Memory B cell (primary cell): ENCODE data around the gene GNG4.
A peak's percentile ranks its signal among the peaks of the same experiment; 100 is the strongest.

Experiments
- ATAC-seq: fragments of 150-1000 bp; cut with Tn5 transposase; 2 replicates; pipeline ENCODE4 v1.10.0; 2021; ENCODE audit warnings: low read depth, mild to moderate bottlenecking, moderate library complexity
- DNase-seq, 2 donors: peaks; one replicate each; pipeline ENCODE4 v3.0.0; 2022; ENCODE audit warnings: low spot score in 2 of 2
- H3K27ac Mint-ChIP-seq: one replicate; pipeline ENCODE4 v1.8.0; 2022; ENCODE audit warnings: mild to moderate bottlenecking, moderate library complexity, mixed read lengths
- H3K27me3 Mint-ChIP-seq: one replicate; pipeline ENCODE4 v1.8.0; 2022; ENCODE audit warnings: mixed read lengths
- H3K36me3 Mint-ChIP-seq: one replicate; pipeline ENCODE4 v1.8.0; 2022; ENCODE audit warnings: mild to moderate bottlenecking, mixed read lengths
- H3K4me1 Mint-ChIP-seq: one replicate; pipeline ENCODE4 v1.8.0; 2022; ENCODE audit warnings: mixed read lengths
- H3K4me3 Mint-ChIP-seq: one replicate; pipeline ENCODE4 v1.8.0; 2022; ENCODE audit warnings: mild to moderate bottlenecking, moderate library complexity, mixed read lengths
- H3K9me3 Mint-ChIP-seq: one replicate; pipeline ENCODE4 v1.8.0; 2022; ENCODE audit warnings: mixed read lengths

Gene GNG4

GRCh38 chr1:235649368-235650163 lies at the start of gene GNG4:
TSS of gene GNG4 (minus strand) at chr1:235649784. CDS start at chr1:235583838, 65,946 bp downstream.
- peak; percentile 14 to 39 for DNase-seq
- Mint-ChIP-seq H3K27me3 (peaks cover 24% of the 10 kb centered on the region), H3K4me1 (peaks cover 7% of the 10 kb centered on the region), H3K27ac (no peak within 1 kb of the TSS), H3K4me3 (peak within 1 kb of the TSS; percentile 78), H3K9me3 (peaks cover 4% of the 10 kb centered on the region), H3K36me3 (no peaks in the 10 kb centered on the region)
- peak; percentile 52 for ATAC-seq

- no peak overlapping the region for H3K4me3 Mint-ChIP-seq
- DNase-seq (no peak), ATAC-seq (no peak)
- no peaks in the 10 kb centered on the region for H3K9me3 Mint-ChIP-seq
- no peaks in the 10 kb centered on the region for H3K27me3 Mint-ChIP-seq
- no peaks in the 10 kb centered on the region for H3K4me1 Mint-ChIP-seq
- peaks cover 59% of the 10 kb centered on the region for H3K36me3 Mint-ChIP-seq
- H3K27ac Mint-ChIP-seq: no peak overlapping the region
Measured at GRCh38 chr1:235697508-235697907, 47.9 kb upstream of the GNG4 start.

- Mint-ChIP-seq H3K4me3 (no peak overlapping the region), H3K36me3 (peaks cover 39% of the 10 kb centered on the region), H3K9me3 (no peaks in the 10 kb centered on the region), H3K27ac (no peak overlapping the region), H3K4me1 (no peaks in the 10 kb centered on the region), H3K27me3 (no peaks in the 10 kb centered on the region)
- ATAC-seq (no peak), DNase-seq (no peak)
Measured at GRCh38 chr1:235689356-235689755, 39.8 kb upstream of the GNG4 start.

GRCh38 chr1:235688096-235688495 lies 38.5 kb upstream of the GNG4 start:
- ATAC-seq (no peak), DNase-seq (no peak)
- no peaks in the 10 kb centered on the region for H3K27me3 Mint-ChIP-seq
- H3K9me3 Mint-ChIP-seq: no peaks in the 10 kb centered on the region
- no peak overlapping the region for H3K4me3 Mint-ChIP-seq
- H3K4me1 Mint-ChIP-seq: no peaks in the 10 kb centered on the region
- peaks cover 40% of the 10 kb centered on the region for H3K36me3 Mint-ChIP-seq
- no peak overlapping the region for H3K27ac Mint-ChIP-seq

- H3K27ac Mint-ChIP-seq: no peak overlapping the region
- DNase-seq (no peak), ATAC-seq (no peak)
- H3K4me1 Mint-ChIP-seq: no peaks in the 10 kb centered on the region
- peaks cover 46% of the 10 kb centered on the region for H3K36me3 Mint-ChIP-seq
- no peak overlapping the region for H3K4me3 Mint-ChIP-seq
- H3K27me3 Mint-ChIP-seq: no peaks in the 10 kb centered on the region
- H3K9me3 Mint-ChIP-seq: no peaks in the 10 kb centered on the region
Measured at GRCh38 chr1:235683653-235684052, 34.1 kb upstream of the GNG4 start.

GRCh38 chr1:235682216-235682615 lies 32.6 kb upstream of the GNG4 start:
- H3K27me3 Mint-ChIP-seq: no peaks in the 10 kb centered on the region
- no peak overlapping the region for H3K27ac Mint-ChIP-seq
- H3K4me1 Mint-ChIP-seq: no peaks in the 10 kb centered on the region
- peaks cover 42% of the 10 kb centered on the region for H3K36me3 Mint-ChIP-seq
- DNase-seq: no peak
- no peak overlapping the region for H3K4me3 Mint-ChIP-seq
- ATAC-seq: no peak
- no peaks in the 10 kb centered on the region for H3K9me3 Mint-ChIP-seq

GRCh38 chr1:235679644-235680043 lies 30.1 kb upstream of the GNG4 start:
- Mint-ChIP-seq H3K36me3 (peaks cover 52% of the 10 kb centered on the region), H3K27ac (no peak overlapping the region)

GRCh38 chr1:235679005-235679404 lies 29.4 kb upstream of the GNG4 start:
- Mint-ChIP-seq H3K27ac (no peak overlapping the region), H3K4me1 (no peaks in the 10 kb centered on the region), H3K27me3 (no peaks in the 10 kb centered on the region), H3K36me3 (peaks cover 55% of the 10 kb centered on the region), H3K4me3 (no peak overlapping the region), H3K9me3 (peaks cover 5% of the 10 kb centered on the region)
- DNase-seq (no peak), ATAC-seq (no peak)

More at GRCh38 chr1:235679644-235680043, 30.1 kb upstream of the GNG4 start:
- H3K4me1 Mint-ChIP-seq: no peaks in the 10 kb centered on the region
- no peak for ATAC-seq
- H3K4me3 Mint-ChIP-seq: no peak overlapping the region
- peaks cover 5% of the 10 kb centered on the region for H3K9me3 Mint-ChIP-seq
- no peak for DNase-seq
- no peaks in the 10 kb centered on the region for H3K27me3 Mint-ChIP-seq

- Mint-ChIP-seq H3K27me3 (no peaks in the 10 kb centered on the region), H3K36me3 (peaks cover 67% of the 10 kb centered on the region), H3K27ac (no peak overlapping the region), H3K4me1 (no peaks in the 10 kb centered on the region), H3K9me3 (peaks cover 29% of the 10 kb centered on the region), H3K4me3 (no peak overlapping the region)
- no peak for DNase-seq
- no peak for ATAC-seq
Measured at GRCh38 chr1:235675152-235675890, 25.7 kb upstream of the GNG4 start.

GRCh38 chr1:235673981-235674380 lies 24.4 kb upstream of the GNG4 start:
- no peak overlapping the region for H3K4me3 Mint-ChIP-seq
- H3K27ac Mint-ChIP-seq: no peak overlapping the region
- no peaks in the 10 kb centered on the region for H3K27me3 Mint-ChIP-seq

GRCh38 chr1:235671992-235672391 lies 22.4 kb upstream of the GNG4 start:
- H3K4me3 Mint-ChIP-seq: no peak overlapping the region
- peaks cover 73% of the 10 kb centered on the region for H3K36me3 Mint-ChIP-seq
- no peak overlapping the region for H3K27ac Mint-ChIP-seq
- DNase-seq: no peak
- H3K27me3 Mint-ChIP-seq: no peaks in the 10 kb centered on the region
- H3K9me3 Mint-ChIP-seq: peaks cover 34% of the 10 kb centered on the region
- no peak for ATAC-seq
- no peaks in the 10 kb centered on the region for H3K4me1 Mint-ChIP-seq

More at GRCh38 chr1:235673981-235674380, 24.4 kb upstream of the GNG4 start:
- Mint-ChIP-seq H3K36me3 (peaks cover 70% of the 10 kb centered on the region), H3K9me3 (peaks cover 34% of the 10 kb centered on the region), H3K4me1 (no peaks in the 10 kb centered on the region)
- ATAC-seq: no peak
- no peak for DNase-seq

- DNase-seq (no peak), ATAC-seq (no peak)
- no peak overlapping the region for H3K4me3 Mint-ChIP-seq
- H3K36me3 Mint-ChIP-seq: peaks cover 56% of the 10 kb centered on the region
- peaks cover 34% of the 10 kb centered on the region for H3K9me3 Mint-ChIP-seq
- H3K4me1 Mint-ChIP-seq: no peaks in the 10 kb centered on the region
- no peak overlapping the region for H3K27ac Mint-ChIP-seq
- H3K27me3 Mint-ChIP-seq: no peaks in the 10 kb centered on the region
Measured at GRCh38 chr1:235670157-235670776, 20.7 kb upstream of the GNG4 start.

- DNase-seq (no peak), ATAC-seq (no peak)
- no peak overlapping the region for H3K27ac Mint-ChIP-seq
- peaks cover 29% of the 10 kb centered on the region for H3K9me3 Mint-ChIP-seq
- no peaks in the 10 kb centered on the region for H3K4me1 Mint-ChIP-seq
- H3K27me3 Mint-ChIP-seq: no peaks in the 10 kb centered on the region
- H3K36me3 Mint-ChIP-seq: peaks cover 50% of the 10 kb centered on the region
- no peak overlapping the region for H3K4me3 Mint-ChIP-seq
Measured at GRCh38 chr1:235669277-235669676, 19.7 kb upstream of the GNG4 start.

GRCh38 chr1:235663628-235664027 lies 14.0 kb upstream of the GNG4 start:
- no peak overlapping the region for H3K27ac Mint-ChIP-seq

More at GRCh38 chr1:235663628-235664027, 14.0 kb upstream of the GNG4 start:
- no peak for DNase-seq
- ATAC-seq: no peak
- Mint-ChIP-seq H3K9me3 (no peaks in the 10 kb centered on the region), H3K27me3 (no peaks in the 10 kb centered on the region), H3K4me1 (no peaks in the 10 kb centered on the region), H3K36me3 (peaks cover 32% of the 10 kb centered on the region), H3K4me3 (no peak overlapping the region)
